ENCODE results near the gene NOS1AP.

The NOS1AP gene

GRCh38 chr1:162175379-162176081, 106.0 kb downstream of the NOS1AP start:
- no peak for DNase-seq (ENCODE audit: low read depth in 1 of 2, low spot score in 1 of 2)
- in situ Hi-C loops (cut with HindIII; ENCODE audit: low pct_unique_long_range_greater_than_20kb, low sequenced_read_pairs): no loop called here
- no peak for TF ChIP-seq JUND (IDR thresholded peaks at IDR 0.05; ENCODE audit: low read depth)

GRCh38 chr1:162177126-162177525, 107.6 kb downstream of the NOS1AP start:
- TF ChIP-seq JUND (IDR thresholded peaks at IDR 0.05; ENCODE audit: low read depth): no peak
- DNase-seq (ENCODE audit: low read depth in 1 of 2, low spot score in 1 of 2): no peak
- in situ Hi-C loops (cut with HindIII; ENCODE audit: low pct_unique_long_range_greater_than_20kb, low sequenced_read_pairs): no loop called here

- in situ Hi-C loops (cut with HindIII; ENCODE audit: low pct_unique_long_range_greater_than_20kb, low sequenced_read_pairs): no loop called here
- DNase-seq (ENCODE audit: low read depth in 1 of 2, low spot score in 1 of 2): no peak
- no peak for TF ChIP-seq JUND (IDR thresholded peaks at IDR 0.05; ENCODE audit: low read depth)
These were observed 108.9 kb downstream of the NOS1AP start for GRCh38 chr1:162178432-162178831.

GRCh38 chr1:162179121-162179520, 109.6 kb downstream of the NOS1AP start:
- peak in 1 of 2 experiments; percentile 51 for DNase-seq (ENCODE audit: low read depth in 1 of 2, low spot score in 1 of 2)
- no peak for TF ChIP-seq JUND (IDR thresholded peaks at IDR 0.05; ENCODE audit: low read depth)

GRCh38 chr1:162180813-162181212, 111.3 kb downstream of the NOS1AP start:
- no peak for DNase-seq (ENCODE audit: low read depth in 1 of 2, low spot score in 1 of 2)
- in situ Hi-C loops (cut with HindIII; ENCODE audit: low pct_unique_long_range_greater_than_20kb, low sequenced_read_pairs): no loop called here
- no peak for TF ChIP-seq JUND (IDR thresholded peaks at IDR 0.05; ENCODE audit: low read depth)

More at GRCh38 chr1:162179121-162179520, 109.6 kb downstream of the NOS1AP start:
- in situ Hi-C loops (cut with HindIII; ENCODE audit: low pct_unique_long_range_greater_than_20kb, low sequenced_read_pairs): no loop called here

- DNase-seq (ENCODE audit: low read depth in 1 of 2, low spot score in 1 of 2): no peak
- no peak for TF ChIP-seq JUND (IDR thresholded peaks at IDR 0.05; ENCODE audit: low read depth)
These were observed 112.6 kb downstream of the NOS1AP start for GRCh38 chr1:162182090-162182489.

GRCh38 chr1:162185314-162186025, 116.0 kb downstream of the NOS1AP start:
- in situ Hi-C loops (cut with HindIII; ENCODE audit: low pct_unique_long_range_greater_than_20kb, low sequenced_read_pairs): no loop called here
- no peak for DNase-seq (ENCODE audit: low read depth in 1 of 2, low spot score in 1 of 2)
- TF ChIP-seq JUND (IDR thresholded peaks at IDR 0.05; ENCODE audit: low read depth): no peak

More at GRCh38 chr1:162182090-162182489, 112.6 kb downstream of the NOS1AP start:
- in situ Hi-C loops (cut with HindIII; ENCODE audit: low pct_unique_long_range_greater_than_20kb, low sequenced_read_pairs): no loop called here

- no peak for TF ChIP-seq JUND (IDR thresholded peaks at IDR 0.05; ENCODE audit: low read depth)
- DNase-seq (ENCODE audit: low read depth in 1 of 2, low spot score in 1 of 2): no peak
- in situ Hi-C loops (cut with HindIII; ENCODE audit: low pct_unique_long_range_greater_than_20kb, low sequenced_read_pairs): no loop called here
These were observed 116.5 kb downstream of the NOS1AP start for GRCh38 chr1:162186026-162186374.

- no peak for TF ChIP-seq JUND (IDR thresholded peaks at IDR 0.05; ENCODE audit: low read depth)
- DNase-seq (ENCODE audit: low read depth in 1 of 2, low spot score in 1 of 2): no peak
- in situ Hi-C loops (cut with HindIII; ENCODE audit: low pct_unique_long_range_greater_than_20kb, low sequenced_read_pairs): no loop called here
These were observed 116.9 kb downstream of the NOS1AP start for GRCh38 chr1:162186406-162186805.

GRCh38 chr1:162187687-162188276, 118.3 kb downstream of the NOS1AP start:
- in situ Hi-C loops (cut with HindIII; ENCODE audit: low pct_unique_long_range_greater_than_20kb, low sequenced_read_pairs): no loop called here
- no peak for DNase-seq (ENCODE audit: low read depth in 1 of 2, low spot score in 1 of 2)
- TF ChIP-seq JUND (IDR thresholded peaks at IDR 0.05; ENCODE audit: low read depth): no peak

GRCh38 chr1:162189345-162189744, 119.9 kb downstream of the NOS1AP start:
- TF ChIP-seq JUND (IDR thresholded peaks at IDR 0.05; ENCODE audit: low read depth): no peak
- no peak for DNase-seq (ENCODE audit: low read depth in 1 of 2, low spot score in 1 of 2)
- in situ Hi-C loops (cut with HindIII; ENCODE audit: low pct_unique_long_range_greater_than_20kb, low sequenced_read_pairs): no loop called here

- DNase-seq (ENCODE audit: low read depth in 1 of 2, low spot score in 1 of 2): peak in 1 of 2 experiments; percentile 48
- in situ Hi-C loops (cut with HindIII; ENCODE audit: low pct_unique_long_range_greater_than_20kb, low sequenced_read_pairs): no loop called here
- no peak for TF ChIP-seq JUND (IDR thresholded peaks at IDR 0.05; ENCODE audit: low read depth)
These were observed 122.2 kb downstream of the NOS1AP start for GRCh38 chr1:162191396-162192305.

Data from T47D (cell line).